Activated B cell treated with CpG ODN at 0.5 μM for 24 hours (primary cell): ENCODE measurements around the gene TBCK. TPM values are rescaled to one million over a fixed set of nuclear protein-coding genes. Genes with fewer than 3 reads are reported as not detected.

ENCODE experiments used
- ATAC-seq: fragments of 200-7000 bp; cut with Tn5 transposase; one replicate; pipeline ENCODE4 v1.10.0; 2021; ENCODE audit warnings: low read depth, mild to moderate bottlenecking, moderate library complexity
- CTCF ChIA-PET: fragments of 350-600 bp; sonication (Branson Sonifier 250); formaldehyde crosslinking; loops from one replicate; lab custom pipeline; 2021; ENCODE audit warnings: antibody characterized with exemption; lab: Charles Lee
- POLR2A ChIA-PET: fragments of 350-600 bp; sonication (Branson Sonifier 250); formaldehyde crosslinking; loops from one replicate; lab custom pipeline; 2021; ENCODE audit warnings: antibody characterized with exemption; lab: Charles Lee
- DNase-seq: peaks from one replicate; pipeline ENCODE4 v3.0.0; 2022
- H3K27ac Mint-ChIP-seq: one replicate; pipeline ENCODE4 v1.8.0; 2020; ENCODE audit warnings: mixed read lengths
- H3K27me3 Mint-ChIP-seq: one replicate; pipeline ENCODE4 v1.8.0; 2021; ENCODE audit warnings: mixed read lengths
- H3K36me3 Mint-ChIP-seq: one replicate; pipeline ENCODE4 v1.8.0; 2021; ENCODE audit warnings: low read depth, mixed read lengths
- H3K4me1 Mint-ChIP-seq: one replicate; pipeline ENCODE4 v1.8.0; 2021; ENCODE audit warnings: mixed read lengths
- H3K4me3 Mint-ChIP-seq: one replicate; pipeline ENCODE4 v1.8.0; 2020; ENCODE audit warnings: mild to moderate bottlenecking, mixed read lengths
- H3K9me3 Mint-ChIP-seq: one replicate; pipeline ENCODE4 v1.8.0; 2020; ENCODE audit warnings: mixed read lengths
- intact Hi-C: fragments of 100-400 bp; cut with micrococcal nuclease; formaldehyde crosslinking; loops from one replicate; pipeline ENCODE4 v1.15.1; 2024
- total RNA-seq: library from RNA; stranded (reverse); gene quantifications from 2 replicates; pipeline ENCODE4 v1.2.3, GENCODE V29; 2022
- TF ChIP-seq, protein P1 (sequence below): fragments of 200-600 bp; IDR thresholded peaks from one replicate; pipeline ENCODE4 v1.8.0; 2022; ENCODE audit warnings: antibody characterized with exemption, mild to moderate bottlenecking

The TBCK gene
- total RNA-seq, 1 donor from 2014 or later = 60.1 TPM

DNA sequence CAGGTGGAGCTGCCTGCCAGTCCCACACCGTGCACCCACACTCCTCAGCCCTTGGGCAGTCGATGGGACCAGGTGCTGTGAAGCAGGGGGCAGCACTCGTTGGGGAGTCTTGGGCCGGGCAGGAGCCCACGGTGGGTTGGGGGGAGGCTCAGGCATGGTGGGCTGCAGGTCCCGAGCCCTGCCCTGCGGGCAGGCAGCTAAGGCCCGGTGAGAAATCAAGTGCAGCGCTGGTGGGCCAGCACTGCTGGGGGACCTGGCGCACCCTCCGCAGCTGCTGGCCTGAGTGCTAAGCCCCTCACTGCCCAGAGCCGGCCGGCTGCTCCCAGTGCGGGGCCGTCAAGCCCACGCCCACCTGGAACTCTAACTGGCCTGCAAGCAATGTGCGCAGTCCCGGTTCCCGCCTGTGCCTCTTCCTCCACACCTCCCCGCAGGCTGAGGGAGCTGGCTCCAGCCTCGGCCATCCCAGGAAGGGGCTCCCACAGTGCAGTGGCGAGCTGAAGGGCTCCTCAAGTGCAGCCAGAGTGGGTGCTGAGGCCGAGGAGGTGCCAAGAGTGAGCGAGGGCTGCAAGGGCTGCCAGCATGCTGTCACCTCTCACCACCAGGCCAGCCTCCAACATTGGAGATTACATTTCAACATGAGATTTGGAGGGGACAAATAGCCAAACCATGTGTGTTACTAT lies 223.5 kb downstream of the TBCK start:
- Mint-ChIP-seq H3K4me1 (no peaks in the 10 kb centered on the region), H3K36me3 (peaks cover 82% of the 10 kb centered on the region), H3K4me3 (no peak overlapping the region), H3K27me3 (no peaks in the 10 kb centered on the region), H3K27ac (no peak overlapping the region), H3K9me3 (peaks cover 32% of the 10 kb centered on the region)
- ATAC-seq (no peak), DNase-seq (no peak)
- TF ChIP-seq, protein P1, sequence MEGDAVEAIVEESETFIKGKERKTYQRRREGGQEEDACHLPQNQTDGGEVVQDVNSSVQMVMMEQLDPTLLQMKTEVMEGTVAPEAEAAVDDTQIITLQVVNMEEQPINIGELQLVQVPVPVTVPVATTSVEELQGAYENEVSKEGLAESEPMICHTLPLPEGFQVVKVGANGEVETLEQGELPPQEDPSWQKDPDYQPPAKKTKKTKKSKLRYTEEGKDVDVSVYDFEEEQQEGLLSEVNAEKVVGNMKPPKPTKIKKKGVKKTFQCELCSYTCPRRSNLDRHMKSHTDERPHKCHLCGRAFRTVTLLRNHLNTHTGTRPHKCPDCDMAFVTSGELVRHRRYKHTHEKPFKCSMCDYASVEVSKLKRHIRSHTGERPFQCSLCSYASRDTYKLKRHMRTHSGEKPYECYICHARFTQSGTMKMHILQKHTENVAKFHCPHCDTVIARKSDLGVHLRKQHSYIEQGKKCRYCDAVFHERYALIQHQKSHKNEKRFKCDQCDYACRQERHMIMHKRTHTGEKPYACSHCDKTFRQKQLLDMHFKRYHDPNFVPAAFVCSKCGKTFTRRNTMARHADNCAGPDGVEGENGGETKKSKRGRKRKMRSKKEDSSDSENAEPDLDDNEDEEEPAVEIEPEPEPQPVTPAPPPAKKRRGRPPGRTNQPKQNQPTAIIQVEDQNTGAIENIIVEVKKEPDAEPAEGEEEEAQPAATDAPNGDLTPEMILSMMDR = no peak
- CTCF ChIA-PET = no interaction called here
- intact Hi-C loops = no loop called here
- POLR2A ChIA-PET = no interaction called here

DNA sequence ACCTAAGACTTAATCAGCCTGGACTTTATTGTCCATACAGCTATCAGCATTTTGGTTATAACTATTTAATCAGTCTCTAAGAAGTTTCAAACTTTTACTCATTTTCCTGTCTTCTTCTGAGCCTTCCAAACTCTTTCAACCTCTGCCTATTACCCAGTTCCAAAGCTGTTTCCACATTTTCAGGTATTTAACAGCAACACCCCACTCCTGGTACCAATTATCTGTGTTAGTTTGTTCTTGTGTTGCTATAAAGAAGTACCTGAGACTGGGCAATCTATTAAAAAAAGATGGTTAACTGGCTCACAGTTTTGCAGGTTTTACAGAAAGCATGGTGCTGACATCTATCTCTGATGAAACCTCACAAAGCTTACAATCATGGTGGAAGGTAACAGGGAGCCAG lies 225.2 kb downstream of the TBCK start:
- POLR2A ChIA-PET = no interaction called here
- H3K9me3 Mint-ChIP-seq = peaks cover 33% of the 10 kb centered on the region
- H3K27me3 Mint-ChIP-seq = no peaks in the 10 kb centered on the region
- H3K36me3 Mint-ChIP-seq = peaks cover 89% of the 10 kb centered on the region
- DNase-seq (no peak), ATAC-seq (no peak)
- intact Hi-C loops = no loop called here
- no peak overlapping the region for H3K4me3 Mint-ChIP-seq
- TF ChIP-seq, protein P1 = no peak
- CTCF ChIA-PET = no interaction called here
- H3K4me1 Mint-ChIP-seq = no peaks in the 10 kb centered on the region
- no peak overlapping the region for H3K27ac Mint-ChIP-seq

DNA sequence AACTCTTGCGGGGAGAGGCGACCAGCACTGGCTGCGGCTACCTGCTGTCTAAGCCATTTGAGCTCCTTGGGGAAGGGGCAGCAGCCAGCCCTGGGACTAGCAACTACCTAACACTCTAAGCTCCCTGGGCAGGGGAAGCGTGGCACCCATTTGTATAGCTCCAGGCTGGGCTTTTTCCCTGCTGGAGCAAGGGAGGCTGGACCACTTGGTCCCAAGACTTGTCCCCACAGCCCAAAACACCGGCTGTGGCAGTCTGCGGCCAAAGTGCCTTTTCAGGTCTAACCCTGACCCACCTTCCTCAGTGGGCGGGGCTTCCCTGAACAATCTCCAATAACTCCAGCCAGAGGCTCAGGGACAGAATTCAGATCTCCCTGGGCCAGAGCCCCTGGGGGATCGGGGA lies 232.9 kb downstream of the TBCK start:
- H3K4me1 Mint-ChIP-seq = peaks cover 11% of the 10 kb centered on the region
- H3K27me3 Mint-ChIP-seq = no peaks in the 10 kb centered on the region
- intact Hi-C loops = no loop called here
- no peak overlapping the region for H3K4me3 Mint-ChIP-seq
- H3K36me3 Mint-ChIP-seq = peaks cover 87% of the 10 kb centered on the region
- TF ChIP-seq, protein P1 = no peak
- ATAC-seq (no peak), DNase-seq (no peak)
- ChIA-PET POLR2A (no interaction called here), CTCF (no interaction called here)
- H3K27ac Mint-ChIP-seq = no peak overlapping the region
- H3K9me3 Mint-ChIP-seq = peaks cover 41% of the 10 kb centered on the region

DNA sequence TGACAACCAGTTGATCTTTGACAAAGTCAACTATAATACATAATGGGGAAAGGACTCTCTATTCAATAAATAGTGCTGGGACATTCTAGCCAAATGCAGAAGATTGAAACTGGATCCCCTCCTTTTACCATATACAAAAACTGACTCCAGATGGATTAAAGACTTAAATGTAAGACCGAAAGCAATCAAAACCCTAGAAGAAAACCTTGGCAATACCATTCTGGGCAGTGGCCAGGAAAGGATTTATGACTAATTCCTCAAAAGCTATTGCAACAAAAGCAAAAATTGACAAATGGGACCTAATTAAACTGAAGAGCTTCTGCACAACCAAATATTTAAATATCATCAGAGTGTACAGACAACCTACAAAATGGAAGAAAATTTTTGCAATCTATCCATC lies 235.6 kb downstream of the TBCK start:
- no peak for ATAC-seq
- DNase-seq = no peak
- intact Hi-C loops = no loop called here
- no peak overlapping the region for H3K4me3 Mint-ChIP-seq
- no peaks in the 10 kb centered on the region for H3K27me3 Mint-ChIP-seq
- peaks cover 45% of the 10 kb centered on the region for H3K9me3 Mint-ChIP-seq
- ChIA-PET CTCF (no interaction called here), POLR2A (no interaction called here)
- TF ChIP-seq, protein P1 = no peak
- H3K36me3 Mint-ChIP-seq = peaks cover 87% of the 10 kb centered on the region
- H3K27ac Mint-ChIP-seq = no peak overlapping the region
- H3K4me1 Mint-ChIP-seq = peaks cover 11% of the 10 kb centered on the region

DNA sequence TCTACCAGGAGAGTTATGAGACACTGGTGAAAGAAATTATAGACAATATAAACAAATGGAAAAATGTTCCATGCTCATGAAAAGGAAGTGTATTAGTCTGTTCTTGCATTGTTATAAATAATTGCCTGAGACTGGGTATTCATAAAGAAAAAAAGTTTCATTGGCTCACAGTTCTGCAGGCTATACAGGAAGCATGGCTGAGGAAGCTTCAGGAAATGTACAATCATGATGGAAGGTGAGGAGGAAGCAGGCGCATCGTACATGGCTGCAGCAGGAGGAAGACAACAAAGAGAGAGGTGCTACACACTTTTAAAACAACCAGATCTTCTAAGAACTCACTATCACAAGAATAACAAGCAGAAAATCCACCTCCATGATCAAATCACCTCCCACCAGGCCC lies 236.4 kb downstream of the TBCK start:
- ChIA-PET CTCF (no interaction called here), POLR2A (no interaction called here)
- Mint-ChIP-seq H3K36me3 (peaks cover 86% of the 10 kb centered on the region), H3K9me3 (peaks cover 45% of the 10 kb centered on the region), H3K27me3 (no peaks in the 10 kb centered on the region), H3K4me3 (no peak overlapping the region), H3K27ac (no peak overlapping the region), H3K4me1 (peaks cover 11% of the 10 kb centered on the region)
- intact Hi-C loops = no loop called here
- no peak for DNase-seq
- ATAC-seq = no peak
- TF ChIP-seq, protein P1 = no peak
